GM21786 (cell line): Measurements from ENCODE around the gene EME1.
A peak's percentile ranks its signal among the peaks of the same experiment; 100 is the strongest.
"Not testable (repeated sequence)": the region's sequence is repeated elsewhere in the genome, so short reads cannot be mapped to it uniquely, and the experiment has no call there.

Source experiments
- ATAC-seq: cut with Tn5 transposase; IDR thresholded peaks from one replicate; pipeline ENCODE4 v1.9.1; 2021; ENCODE audit not compliant: unreplicated experiment

EME1 gene

DNA sequence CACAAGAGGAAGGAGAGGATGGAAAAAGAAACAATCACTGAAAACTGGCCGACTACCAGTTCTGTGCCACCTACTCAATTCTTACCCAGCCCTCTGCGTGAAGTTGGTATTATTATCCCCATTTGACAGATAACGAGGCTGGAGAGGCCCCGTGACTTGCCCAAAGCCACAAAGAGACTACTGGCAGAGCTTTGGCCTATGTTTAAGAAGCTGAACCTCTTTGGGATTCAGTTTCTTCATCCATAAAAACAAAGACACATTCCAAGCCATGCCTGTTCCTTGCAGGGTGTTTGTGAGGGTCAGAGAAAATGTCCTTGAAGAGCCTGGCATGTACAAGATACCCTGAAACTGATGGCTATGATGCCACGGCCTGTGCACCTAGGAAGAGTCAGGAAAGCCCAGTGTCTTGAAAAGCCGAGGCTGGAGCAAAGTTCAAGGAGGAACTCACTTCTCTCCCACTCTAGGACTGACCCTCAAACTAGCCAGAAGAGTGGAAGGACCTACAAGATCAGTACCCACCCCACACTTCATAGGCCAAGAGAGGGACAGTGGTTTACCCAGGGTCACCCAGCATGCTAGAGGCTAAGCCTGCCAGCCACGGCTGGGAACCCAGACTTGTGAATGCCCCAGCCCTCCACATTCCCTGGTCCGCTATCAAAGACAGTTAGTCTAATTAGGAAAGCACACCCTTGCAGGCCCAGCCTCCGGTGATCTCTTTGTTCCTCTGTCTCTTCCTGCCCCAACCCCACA, 51.4 kb downstream of the EME1 start:
- no peak for ATAC-seq

DNA sequence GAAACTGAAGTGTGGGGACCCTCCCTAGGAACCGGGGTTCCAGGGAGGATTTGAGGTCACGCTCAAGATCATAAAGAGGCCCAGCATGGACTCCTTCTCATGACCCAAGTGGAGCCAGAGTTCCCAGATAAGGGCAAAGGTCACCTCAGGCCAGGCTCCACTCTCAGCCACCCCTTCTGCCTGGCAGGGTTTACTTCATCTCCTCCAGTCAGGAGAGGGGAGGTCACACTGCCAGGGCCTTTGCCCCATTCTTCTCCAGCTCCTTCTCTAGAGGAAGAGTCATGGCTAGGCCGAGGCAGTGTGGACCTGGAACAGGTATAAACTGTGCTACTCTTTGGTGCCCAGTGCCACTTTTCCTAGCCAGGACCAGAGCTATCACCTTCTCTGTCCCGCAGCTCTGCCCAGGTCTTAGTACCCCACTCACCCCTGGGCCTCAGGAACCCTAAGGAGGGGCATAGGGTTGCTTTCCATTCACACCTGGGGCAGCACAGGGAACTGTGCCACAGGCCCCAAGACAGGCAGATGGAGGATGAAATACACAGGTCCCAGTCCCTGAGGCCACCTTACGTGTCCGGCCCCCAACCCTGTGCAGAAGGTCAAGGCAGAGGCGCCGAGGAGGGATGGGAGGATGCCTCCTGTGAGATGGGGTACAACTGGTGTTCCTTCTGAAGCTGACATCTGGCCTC, 52.1 kb downstream of the EME1 start:
- ATAC-seq = no peak

DNA sequence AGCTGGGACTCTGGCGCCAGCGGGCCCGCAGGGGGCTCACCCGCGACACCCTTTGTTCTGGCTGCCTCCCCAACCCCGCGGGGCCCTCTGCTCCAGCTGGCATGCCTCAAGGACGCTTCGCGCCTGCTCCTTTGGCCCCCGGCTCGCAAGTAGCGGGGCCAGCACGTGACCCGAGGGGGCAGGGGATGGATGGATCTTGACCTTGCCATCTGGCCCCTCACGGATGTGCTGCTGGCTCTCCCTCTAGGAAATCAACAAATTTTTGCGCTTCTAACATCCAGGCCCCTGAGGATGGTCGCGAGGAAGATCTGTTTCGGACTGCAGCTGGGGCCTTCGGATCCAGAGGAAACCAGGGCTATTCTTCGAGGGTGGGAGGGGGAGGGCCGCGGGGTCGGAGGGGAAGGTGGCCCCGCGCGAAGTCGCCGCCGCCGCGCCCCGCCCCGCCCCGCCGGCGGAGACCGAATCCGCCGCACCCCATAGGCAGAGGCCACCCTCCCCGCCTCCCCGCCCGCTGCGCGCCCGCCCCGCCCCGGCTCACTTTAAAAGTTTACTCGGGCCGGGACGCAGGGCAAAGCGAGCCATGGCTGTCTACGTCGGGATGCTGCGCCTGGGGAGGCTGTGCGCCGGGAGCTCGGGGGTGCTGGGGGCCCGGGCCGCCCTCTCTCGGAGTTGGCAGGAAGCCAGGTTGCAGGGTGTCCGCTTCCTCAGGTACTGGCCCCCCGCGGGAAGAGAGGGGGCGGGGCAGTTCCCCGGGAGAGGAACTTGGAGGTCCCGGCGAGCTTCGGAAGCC, 52.8 kb downstream of the EME1 start, which contains the start of gene ACSF2:
TSS of gene ACSF2 (plus strand) at position 537 of the 790 bp plus-strand sequence. CDS start at position 581, 44 bp downstream.
- ATAC-seq = peak; percentile 32

DNA sequence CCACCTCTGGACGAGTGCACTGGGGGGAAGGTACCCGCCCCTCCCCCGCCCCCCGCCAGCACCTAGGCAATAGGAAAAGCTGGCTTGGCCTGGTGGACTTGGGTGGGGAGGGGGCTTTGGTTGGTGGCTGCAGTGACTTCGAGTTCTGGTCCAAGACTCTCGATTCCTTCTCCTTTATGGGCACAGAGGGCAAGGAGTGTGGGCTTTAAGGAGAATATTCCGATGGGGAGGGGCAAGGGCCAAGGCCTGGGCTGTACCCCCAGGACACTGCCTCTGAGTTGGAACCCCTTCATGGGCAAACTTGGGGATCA, 53.4 kb downstream of the EME1 start:
- ATAC-seq = no peak

DNA sequence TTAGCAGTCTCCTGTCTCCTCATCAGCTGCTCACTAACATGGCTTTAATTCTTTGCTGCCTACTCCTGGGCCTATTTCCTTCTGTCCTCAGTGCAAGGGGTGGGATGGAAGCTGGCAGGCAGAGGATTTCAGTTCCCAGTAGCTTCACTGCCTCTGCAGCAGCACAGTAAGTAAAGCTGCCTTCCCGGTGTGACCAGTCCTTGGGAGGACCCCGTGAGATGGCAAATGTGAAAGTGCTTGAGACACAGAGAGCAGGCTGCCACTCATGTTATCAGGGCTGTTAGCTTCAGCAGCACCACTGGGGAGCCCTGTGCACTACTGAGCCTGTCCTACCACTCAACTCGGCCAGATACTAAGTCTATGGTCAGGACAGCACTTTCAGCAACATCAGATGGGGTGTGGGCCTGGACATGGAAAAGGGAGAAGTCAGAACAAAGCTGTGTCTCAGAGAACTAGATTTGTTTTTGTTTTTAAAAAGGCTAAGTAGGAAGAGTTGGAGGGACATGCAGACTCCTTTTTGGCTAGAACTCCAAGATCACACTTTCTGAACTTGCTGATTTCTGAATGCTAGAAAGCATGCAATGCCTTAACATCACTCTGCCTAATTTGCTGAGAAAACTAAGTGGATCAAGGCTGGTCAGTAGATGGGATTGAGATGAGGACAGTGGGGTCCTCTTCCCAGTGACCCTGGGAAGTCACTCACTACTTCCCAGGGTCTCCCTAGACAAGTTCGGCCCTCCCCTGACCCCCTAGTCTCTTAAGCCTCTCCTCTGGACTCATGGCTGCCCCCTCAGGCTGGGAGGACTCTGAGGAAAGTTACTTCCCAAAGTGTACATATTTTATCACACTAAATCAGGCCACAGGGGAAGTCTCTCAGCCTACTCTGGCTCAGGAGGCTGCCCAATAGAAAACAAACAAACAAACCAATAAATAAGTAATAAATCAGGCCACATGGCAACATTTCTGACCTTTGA, 54.1 kb downstream of the EME1 start:
- no peak for ATAC-seq

DNA sequence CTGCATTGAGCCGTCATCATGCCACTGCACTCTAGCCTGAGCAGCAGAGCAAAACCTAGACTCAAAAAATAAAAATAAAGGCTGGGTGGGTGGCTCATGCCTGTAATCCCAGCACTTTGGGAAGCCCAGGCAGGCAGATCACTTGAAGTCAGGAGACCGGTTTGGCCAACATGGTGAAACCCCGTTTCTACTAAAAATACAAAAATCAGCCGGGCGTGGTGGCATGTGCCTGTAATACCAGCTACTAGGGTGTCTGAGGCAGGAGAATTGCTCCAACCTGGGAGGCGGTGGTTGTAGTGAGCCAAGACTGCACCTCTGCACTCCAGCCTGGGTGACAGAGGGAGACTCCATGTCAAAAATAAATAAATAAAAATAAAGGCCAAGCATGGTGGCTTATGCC, 55.1 kb downstream of the EME1 start:
- not testable (repeated sequence) for ATAC-seq

DNA sequence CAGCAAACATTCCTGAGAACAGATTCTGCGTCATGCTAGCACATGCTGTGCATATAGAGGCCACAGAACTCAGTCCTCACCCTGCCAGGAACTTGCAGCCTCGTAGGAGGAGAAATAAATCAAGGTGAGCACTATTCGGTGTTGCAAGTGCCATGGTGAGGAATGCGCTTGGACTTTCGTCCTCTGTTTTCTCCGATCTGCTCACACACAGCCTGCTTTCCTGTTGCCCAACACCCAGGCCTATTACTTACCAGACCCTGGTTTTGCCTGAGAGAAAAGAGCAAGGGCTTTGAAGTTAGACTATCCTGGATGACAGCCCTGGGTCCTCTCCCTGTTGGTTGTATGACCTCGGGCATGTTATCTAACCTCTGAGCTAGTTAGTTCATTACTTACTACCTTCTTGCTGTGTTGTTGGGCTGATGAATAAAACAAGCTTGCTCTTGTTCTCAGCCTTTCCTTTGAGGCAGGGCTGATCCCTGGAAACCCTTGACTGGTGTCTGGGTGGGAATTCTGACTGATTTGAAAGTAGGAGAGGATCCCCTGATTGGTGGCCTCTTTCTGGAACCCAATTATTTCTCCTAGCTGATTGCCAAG, 55.9 kb downstream of the EME1 start:
- no peak for ATAC-seq

DNA sequence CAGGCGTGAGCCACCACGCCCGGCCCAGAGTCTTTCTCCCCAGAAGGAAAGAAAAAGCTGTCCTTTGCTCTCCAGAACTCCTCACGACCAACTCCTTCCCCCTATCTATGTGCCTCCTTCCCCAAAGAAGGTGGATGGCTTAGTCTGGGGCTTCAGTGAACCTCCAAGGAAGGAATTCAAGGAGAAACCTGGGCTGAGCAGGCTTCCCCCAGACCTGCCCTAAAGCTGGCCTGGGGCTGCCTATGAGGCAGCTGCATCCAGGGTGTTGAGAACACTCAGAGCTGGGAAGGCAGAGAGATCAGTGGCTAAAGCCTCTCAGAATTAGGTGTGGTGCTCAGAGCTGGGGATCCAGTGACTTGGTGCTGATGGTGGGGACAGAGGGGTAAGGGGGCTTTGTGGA, 56.8 kb downstream of the EME1 start:
- ATAC-seq = no peak
